Left forelimb (tissue), 1 donor: Measurements from ENCODE around the gene FBLN2.
"Not testable (repeated sequence)": the region's sequence is repeated elsewhere in the genome, so short reads cannot be mapped to it uniquely, and the experiment has no call there.

Experiments used
- DNase-seq: peaks from one replicate; pipeline ENCODE4 v3.0.0-alpha.2; 2018; ENCODE audit warnings: low spot score

FBLN2 gene

DNA sequence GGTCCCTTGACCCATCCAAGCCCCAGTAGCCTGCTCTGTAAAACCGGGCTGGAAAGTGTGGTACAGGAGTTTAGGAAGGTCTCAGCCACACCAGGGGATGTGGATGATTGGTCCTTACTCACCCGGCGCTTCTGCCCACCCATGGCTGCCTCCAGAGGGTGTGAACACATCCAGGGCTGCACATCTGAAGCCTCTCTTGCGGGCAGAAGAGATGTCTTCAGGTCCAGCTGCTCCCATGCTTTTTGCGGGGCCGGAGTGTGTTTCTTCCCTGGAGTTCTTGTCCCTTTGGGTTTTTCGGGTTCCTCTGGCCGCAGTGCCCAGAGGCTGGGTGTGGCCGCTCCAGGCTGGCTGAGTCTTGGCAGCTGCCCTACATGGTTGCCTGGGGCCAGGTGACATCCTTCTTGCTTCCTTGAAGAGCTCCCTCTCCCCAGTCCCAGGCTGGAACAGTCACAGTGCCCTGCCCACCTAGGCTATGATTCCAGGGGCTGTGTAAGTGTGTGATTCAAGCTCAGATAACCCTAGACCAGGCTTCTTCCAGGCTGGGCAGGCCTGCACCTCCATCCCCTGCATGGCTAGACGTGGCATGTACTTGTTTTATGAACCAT is 34.9 kb upstream of the FBLN2 start:
- no peak for DNase-seq

DNA sequence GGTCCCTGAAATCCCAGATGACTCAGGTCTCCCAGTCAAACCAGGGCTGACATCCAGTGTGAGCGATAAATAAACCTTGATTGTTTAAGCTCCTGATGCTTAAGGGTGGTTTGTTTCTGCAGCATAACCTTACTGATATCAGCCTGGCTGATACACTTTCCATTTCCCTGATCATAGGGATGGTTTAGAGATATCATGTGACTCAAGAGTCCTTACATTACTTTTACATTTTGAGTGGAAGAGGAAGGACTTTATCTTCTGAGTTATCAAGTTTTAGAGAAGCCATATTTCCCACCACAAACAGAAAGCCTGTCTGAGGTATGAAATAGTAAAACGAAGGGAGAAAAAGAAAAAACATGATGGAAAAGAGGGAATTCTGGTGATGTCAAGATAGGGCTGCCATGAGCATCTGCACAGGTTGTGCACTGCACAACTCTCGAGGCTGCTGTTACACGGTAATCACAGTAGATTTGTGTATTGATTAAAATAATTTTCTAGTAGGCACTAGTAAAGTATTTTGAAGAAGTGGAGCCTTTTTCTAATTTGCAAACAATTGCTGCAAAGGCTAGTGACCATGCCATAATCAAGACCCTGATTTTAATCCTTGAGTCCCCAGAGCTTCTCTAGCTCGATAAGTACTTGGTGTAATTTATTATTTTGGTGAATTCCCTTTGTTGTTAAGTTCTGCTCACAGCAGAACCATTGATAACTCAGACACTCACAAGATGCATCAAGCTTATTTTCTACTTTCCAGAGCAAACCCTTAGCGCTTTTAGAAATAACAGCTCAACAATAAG is 34.1 kb upstream of the FBLN2 start:
- no peak for DNase-seq

DNA sequence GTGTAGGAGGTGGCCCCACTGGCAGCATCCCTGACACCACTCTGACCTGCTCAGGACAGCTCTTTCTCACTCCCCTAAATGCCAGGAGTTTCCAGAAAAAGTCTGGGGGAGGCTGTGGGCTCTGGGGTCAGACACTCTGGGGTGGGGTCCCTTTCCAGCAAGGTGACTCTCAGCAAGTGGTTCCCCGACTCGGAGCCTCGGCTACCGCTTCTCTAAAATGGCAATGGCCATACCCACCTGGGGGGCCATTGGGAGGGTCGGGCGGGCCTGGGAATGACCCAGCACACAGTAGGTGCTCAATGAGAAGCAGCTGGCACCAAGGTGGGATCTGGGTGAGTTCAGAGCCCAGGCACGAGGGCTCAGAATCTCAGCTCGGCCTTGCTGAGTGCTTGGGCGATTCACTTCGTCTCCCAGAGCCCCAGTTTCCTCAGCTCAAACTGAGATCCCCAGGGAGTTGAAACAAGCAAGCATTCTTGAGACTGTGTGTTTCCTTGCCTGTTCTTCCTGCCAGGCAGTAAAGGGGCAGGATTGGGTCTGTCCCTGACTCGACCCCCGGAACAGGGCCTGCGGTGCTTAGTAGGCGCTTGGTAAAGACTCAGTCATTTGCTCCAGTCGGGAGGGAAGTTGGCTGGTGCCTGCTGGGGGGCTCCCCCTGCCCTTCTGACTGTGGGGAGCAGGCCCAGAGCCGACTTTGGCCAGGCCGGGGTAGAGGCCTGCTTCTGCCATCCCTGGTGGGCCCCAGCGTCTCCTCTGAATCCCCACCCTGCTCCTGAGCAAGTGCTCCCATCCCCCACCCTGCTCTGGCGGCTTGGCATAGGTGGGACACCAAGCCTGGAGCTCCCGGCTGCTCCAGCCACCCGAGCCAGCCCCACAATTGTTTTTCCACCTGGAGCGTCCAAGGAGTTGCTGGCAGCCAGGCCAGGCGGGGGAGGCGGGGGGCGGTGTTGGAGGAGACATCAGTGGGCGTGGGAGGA is 32.9 kb upstream of the FBLN2 start:
- DNase-seq, result peak; percentile 83

DNA sequence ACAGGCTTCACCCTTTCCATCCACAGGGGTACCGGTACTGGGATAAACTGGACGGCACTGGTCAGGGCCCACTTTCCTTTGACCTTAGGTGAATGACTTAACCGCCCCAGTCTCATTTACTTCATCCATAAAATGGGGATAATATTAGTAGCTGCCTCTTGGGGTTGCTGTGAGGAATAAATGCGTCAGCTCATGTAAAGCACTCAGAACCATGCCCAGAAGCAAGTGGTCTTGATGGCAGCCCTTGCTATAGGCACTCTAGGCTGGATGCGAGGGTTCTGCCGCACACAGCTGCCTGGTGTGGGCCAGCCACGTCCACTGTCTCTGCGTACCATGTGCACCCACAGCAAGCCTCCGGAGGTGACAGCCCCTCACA is 32.2 kb upstream of the FBLN2 start:
- DNase-seq, result no peak

DNA sequence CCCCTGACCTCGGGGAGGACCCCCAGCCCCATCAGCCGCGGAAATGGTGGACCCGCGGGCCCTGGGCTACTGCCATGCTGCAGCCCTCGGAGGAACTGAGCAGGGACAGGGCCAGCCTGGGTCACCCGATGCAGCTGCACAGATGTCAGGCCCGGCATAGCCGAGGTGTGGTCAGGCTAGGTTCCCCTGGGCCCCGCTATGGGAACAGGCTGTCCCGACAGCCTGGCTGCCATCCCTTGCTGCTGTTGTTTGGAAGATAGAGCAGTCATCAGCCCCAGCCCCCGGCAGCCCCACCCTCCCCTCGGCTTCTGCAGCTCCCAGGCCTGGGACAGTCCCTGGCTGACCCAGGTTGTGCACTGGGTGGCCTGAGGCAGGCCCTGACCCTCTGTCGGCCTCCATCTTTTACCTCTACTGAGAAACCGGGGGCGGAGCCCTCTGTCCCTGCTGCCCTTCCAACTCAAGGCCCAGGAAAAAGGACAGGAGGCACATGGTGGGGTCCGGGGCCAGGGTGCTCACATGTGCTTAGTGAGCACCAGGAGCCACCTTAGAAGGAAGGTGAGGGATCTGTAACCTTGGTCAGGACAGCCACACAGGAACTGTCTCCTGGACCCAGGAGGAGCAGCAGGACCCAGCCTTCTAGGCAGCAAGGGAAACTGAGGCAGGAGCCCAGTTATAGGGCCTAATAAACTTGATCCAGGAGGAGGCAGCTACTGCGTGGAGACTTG is 31.5 kb upstream of the FBLN2 start:
- no peak for DNase-seq

DNA sequence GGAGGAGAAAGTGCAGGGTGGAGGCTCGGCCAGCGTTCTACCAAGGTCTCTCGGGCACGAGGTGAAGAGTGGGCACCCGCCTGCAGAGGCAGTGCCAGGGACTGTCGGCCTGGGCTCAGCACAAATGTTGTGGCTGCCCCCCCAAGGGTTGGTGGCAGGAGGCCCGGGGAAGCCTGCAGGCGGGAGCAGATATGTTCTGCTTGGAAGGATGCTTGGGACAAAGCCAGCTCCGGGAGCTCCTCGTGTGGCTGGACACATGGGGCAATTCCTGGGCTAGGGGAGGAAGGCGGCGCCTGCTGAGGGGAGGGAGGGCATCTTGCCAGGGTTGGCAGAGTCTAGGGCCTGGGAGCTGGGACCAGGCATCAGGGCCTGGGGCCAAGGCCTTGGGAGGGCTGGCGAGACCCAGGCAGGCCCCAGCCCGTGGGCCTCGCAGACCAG is 30.4 kb upstream of the FBLN2 start:
- peak; percentile 79 for DNase-seq

DNA sequence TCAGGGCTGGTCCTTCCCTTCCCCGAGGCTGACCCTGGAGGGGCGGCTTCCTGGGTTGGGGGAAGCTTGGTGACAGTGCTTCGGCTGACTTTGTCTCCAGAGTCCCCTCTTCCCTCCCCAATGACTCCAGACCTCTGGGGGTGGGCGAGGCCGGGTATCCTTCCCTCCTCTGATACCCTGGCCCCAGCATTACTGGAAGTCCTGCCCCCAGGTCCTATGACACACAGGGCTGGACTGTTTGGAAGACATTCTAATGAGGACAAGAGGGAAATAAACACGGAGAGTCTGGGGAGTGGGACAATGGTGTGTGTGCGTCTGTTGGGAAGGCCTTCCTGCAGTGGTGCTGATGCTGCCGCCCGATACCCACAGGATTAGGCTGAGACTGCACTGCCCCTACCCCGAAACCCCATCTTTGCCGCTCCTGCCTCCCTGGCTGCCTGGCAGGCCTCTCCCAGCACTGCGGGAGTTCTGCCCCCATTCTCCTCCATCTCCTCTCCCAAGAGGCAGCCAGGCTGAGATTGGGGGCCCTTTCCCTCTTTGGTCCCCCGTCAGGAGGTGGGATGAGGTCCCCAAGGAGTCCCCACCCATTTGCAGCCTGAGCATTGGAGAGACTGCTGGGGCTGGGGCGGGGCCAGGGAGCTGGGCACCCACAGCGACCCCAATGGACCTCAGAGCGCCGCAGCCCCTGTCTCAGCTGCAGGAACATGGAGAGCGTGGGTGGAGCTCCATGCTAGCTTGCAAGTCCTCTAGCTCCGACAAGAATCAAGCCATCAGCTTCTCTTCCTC is 29.7 kb upstream of the FBLN2 start:
- DNase-seq, result no peak

DNA sequence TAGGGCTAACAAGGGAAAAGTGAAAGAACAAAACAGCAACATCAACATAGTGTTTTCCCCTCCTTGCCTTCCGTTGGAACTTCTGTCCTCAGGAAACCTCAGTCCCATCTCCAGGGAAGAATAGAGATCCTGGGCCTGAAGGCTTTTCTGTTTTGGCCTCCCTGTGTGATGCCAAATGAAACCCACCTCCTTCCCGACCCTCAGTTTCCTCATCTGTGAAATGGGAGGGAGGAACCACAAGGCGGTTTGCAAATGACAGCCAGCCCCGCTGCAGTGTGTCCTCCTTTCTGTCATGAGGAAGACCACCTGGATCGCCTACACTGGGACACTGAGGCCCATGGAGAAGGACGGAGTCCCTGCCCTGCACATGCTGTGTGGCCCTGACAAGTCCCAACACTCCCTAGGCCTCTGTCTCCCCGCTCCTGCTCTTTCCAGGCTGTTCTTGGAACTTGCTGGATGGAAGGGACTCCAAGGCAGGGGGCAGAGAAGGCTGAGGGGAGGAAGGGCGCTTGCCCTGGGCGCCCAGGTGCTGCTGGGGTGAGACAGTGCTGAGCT is 28.5 kb upstream of the FBLN2 start:
- no peak for DNase-seq

DNA sequence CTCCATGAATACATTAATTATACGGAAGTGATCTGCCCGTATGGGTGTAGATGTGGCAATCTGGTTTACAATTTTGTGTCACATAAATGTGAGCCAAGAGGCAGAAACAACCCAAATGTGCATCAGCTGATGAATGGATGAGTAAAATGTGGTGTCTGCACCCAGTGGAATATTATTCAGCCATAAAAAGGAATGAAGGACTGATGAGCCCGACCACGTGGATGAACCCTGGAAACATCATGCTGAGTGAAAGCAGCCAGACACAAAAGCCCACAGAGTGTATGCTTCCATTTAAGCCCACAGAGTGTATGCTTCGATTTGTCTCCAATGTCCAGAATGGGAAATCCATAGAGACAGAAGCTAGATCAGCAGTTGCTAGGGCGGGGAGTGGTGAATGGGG is 27.6 kb upstream of the FBLN2 start:
- DNase-seq, result no peak

DNA sequence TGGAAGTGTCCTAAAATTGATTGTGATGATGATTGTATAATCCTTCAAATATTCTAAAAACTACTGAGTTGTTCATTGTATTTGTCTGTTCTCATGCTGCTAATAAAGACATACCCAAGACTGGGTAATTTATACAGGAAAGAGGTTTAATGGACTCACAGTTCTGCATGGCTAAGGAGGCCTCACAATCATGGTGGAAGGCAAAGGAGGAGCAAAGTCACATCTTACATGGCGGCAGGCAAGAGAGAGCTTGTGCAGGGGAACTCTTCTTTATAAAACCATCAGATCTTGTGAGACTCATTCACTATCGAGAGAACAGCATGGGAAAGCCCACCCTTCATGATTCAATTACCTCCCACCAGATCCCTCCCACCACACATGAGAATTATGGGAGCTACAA is 27.2 kb upstream of the FBLN2 start:
- DNase-seq, result not testable (repeated sequence)

DNA sequence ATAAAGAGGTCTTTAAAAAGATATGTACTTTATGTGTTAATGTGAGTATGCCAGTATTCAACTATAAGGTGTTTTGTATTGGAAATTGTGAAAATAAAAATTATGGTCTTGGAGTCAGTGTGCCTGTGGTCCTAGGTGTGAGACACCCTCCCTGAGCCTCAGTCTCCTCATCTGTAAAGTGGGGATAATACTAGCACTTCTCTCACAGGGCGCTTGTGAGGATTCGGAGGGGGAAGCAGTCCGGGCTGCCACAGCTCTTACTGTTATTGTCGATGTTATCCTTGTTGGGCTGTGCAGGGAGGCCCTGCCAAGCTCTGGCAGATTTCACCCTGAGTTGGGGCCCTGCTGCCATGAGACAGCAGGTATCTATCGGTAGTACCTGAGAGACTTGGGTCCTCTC is 26.7 kb upstream of the FBLN2 start:
- no peak for DNase-seq

DNA sequence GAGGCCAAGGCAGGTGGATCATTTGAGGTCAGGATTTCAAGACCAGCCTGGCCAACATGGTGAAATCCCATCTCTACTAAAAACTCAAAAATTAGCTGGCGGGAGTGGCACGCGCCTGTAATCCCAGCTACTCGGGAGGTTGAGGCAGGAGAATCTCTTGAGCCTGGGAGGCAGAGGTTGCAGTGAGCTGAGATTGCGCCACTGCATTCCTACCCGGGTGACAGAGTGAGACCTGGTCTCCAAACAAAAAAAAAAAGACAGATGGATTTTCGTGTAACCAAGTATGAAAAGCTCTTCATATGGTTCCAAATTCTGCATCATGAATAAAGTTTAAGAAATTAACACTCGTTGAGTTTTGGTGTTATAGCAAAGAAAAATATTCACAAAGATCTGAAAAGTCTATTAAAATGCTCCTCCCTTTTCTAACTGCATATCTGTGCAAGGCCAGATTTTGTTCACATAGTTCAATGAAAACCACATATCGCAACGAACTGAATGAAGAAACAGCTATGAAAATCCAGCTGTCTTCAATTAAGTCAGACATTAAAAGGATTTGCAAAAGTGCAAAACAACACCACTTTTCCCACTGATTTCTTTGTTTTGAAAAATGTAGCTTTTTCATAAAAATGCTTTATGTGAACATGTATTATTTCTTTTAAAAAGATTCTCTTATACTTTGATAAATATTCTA is 23.8 kb upstream of the FBLN2 start:
- no peak for DNase-seq

DNA sequence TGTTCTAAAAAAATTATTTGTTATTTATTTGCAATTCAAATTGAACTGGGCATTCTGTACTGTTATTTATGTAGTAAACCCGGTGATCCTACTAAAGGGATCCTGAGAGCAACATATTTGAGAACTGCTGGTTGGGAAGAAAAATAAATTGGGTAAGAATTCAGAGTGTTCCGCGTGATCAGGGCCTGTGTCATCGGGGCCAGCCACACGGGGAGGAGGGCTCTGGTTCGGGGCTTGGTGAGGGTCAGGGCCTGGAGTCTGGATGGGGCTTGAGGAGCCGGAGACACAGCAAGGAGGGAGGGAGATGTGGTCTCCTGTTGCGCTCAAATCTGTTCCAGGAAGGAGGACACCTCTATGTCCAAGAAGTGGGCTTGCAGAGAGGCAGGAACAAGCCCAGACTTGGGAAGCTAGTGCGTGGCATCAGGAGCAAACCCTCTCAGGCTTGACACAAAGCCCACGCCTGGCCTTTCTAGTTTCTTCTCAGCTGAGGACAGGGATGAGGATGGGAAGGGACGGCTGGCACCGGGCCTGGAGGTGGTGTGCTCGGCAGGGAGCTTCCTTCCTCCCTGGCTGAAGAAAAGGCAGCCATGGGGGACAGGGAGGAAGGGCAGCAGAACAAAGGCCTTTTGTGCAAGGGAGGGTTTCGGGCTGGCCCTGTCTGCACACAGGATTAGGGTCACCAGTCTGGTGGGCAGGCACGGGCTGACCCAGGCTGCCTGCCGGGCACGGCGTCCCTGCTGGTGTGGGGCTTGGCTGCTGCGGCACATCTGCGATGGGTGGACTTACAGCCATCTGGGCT is 22.9 kb upstream of the FBLN2 start:
- DNase-seq, result no peak

DNA sequence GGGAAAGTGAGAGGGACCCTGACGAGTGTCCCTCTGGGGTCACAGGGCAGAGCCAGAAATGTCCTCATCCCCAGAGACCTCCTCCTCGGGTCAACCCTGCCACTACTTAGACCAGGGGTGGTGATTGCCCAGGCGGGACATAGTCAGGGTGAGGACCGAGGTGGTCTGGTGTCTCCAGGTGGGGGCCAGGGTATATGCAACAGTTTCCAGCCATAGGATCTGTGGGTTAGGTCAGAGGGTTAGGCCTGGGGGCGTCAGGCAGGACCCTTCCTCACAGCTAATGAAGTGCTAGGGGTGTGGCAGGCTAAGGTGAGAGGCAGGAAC is 22.3 kb upstream of the FBLN2 start:
- no peak for DNase-seq

DNA sequence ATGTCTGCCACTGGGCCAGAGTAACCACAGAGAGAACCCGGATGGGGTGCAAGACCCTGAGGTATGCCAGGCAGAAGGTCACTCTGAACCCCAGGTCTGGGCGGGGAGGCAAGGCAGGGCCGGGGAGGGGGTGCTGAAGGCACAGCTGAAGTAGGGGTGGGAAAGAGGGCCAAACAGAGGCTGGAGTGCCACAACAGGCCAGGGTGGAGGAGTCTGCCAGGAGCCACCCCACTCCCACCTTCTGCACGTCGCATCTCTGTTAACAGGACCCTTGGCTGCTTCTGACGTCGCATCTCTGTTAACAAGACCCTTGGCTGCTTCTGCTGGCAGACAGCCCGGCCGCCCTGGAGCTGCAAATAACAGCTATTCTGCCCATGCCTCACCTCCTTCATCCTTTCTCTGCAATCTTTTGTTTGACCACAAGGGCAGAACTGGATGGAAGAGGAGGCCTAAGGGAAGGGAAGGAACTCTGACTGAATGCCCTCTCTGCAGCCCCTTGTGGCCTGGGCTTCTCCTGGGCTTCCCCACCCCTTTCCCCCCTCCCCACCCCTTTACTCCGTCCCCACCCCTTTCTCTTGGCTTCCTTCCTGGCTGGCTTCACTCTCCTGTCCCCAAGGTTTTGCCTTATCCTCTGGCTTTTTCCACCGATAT is 20.6 kb upstream of the FBLN2 start:
- no peak for DNase-seq

DNA sequence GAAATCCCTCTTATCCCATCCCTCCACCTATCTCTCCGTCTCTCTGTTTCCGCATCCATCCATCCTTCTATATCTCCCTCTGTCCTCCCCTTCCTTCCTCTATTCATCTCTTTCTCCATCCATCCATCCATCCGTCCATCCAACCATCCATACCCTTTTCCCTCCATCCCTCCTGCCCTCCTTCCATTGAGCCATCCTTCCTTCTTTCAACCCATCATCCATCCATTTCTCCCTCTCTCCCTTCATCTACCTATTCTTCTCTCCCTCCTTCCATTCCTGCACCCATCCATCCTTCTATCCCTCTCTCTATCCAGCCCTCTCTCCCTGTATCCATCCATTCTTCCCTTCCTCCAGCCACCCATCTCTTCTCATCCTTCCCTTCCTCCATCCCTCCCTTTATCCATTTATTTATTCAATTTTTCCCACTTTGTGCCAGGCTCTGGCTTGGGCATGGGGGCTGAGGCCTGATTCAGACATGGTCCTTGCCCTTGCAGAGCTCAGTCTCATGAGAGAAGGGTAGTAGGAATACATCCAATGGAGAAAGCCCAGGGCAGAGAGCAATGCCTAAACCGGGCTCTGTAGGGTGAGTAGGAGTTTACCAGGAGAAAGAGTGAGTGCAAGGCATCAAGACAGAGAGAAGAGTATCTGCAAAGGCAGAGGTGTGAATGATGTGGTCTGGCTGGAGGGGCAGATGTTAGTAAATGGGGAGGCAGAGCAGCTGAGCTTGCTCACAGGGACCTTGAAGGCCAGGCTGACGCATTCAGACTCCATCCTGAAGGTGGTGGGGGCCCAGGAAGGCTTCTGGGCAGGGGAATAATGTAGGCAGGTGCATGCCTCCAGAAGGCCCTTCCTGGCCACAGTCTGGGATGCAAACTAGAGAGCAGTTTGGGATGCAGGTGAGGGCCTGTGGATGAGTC is 19.5 kb upstream of the FBLN2 start:
- no peak for DNase-seq

DNA sequence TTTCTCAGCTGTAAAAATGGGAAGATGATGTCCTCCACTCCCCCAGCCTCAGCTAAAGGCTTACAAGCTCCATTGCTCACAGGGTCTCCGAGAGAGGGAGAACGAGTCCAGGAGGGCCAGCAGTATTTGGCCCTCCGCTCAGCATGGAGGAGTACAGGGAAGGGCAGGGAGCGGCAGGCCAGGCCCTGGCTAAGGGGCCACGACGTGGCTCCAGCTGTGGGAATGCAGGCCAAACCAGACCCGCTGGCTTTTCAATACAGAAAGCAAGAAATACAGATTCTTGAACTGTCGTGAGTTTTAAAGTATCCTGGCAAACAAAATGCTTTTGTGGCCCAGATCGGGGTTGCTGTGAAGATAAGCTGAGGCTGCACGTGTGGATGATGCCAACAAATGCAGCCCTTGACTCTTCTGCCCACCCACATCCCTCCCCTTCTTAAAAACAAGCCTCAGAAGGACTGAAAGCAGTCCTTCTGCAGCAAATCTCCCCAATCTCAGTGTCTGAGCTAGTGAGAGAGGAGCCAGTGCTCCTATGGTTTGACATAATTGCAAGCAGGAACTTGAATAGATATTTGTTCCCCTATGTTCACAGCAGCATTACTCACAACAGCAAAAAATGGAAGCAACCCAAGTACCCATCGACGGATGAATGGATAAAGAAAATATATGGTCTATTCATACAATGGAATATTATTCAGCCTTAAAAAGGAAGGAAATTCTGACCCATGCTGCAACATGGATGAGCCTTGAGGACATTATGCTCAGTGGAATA is 18.5 kb upstream of the FBLN2 start:
- no peak for DNase-seq
